Measurements from ENCODE around the gene CHST11. TPM values are rescaled to one million over a fixed set of nuclear protein-coding genes. Genes with fewer than 3 reads are reported as not detected.

CHST11 gene
- total RNA-seq, 1 donor, result 8.2 TPM

DNA sequence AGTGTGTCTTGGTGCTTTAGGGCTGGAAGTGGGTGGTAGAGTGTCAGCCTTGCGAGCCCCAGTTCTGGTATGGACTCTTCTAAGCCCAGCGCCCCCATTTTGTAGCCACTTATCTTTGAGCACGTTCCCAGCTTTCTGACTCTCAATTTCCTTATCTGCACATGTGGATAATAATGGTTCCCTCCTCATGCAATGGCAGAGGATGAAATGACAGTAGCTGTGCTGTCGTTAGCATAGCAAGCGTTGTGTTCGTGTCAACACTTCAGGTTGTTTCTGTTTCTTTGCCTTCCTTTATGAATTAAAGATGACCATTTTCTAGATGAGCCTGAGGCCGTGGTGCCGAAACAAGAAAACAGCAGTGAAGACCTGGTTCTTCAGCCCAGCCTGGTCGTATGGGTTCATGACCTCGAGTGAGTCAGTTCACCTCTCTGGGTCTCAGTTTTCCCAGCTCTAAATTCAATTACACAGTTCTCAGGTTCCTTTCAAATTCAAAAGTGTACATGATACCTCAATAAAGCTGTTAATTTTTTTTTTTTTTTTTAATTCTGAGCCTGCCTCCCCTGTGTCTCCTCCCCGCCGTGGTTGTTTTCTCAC lies 268.3 kb downstream of the CHST11 start:
- TF ChIP-seq, protein P1, sequence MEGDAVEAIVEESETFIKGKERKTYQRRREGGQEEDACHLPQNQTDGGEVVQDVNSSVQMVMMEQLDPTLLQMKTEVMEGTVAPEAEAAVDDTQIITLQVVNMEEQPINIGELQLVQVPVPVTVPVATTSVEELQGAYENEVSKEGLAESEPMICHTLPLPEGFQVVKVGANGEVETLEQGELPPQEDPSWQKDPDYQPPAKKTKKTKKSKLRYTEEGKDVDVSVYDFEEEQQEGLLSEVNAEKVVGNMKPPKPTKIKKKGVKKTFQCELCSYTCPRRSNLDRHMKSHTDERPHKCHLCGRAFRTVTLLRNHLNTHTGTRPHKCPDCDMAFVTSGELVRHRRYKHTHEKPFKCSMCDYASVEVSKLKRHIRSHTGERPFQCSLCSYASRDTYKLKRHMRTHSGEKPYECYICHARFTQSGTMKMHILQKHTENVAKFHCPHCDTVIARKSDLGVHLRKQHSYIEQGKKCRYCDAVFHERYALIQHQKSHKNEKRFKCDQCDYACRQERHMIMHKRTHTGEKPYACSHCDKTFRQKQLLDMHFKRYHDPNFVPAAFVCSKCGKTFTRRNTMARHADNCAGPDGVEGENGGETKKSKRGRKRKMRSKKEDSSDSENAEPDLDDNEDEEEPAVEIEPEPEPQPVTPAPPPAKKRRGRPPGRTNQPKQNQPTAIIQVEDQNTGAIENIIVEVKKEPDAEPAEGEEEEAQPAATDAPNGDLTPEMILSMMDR (IDR thresholded peaks at IDR 0.05; ENCODE audit: insufficient read depth, low read depth, low read length), result no peak
- DNase-seq (ENCODE audit: low read depth), result no peak
- no peak overlapping the region for H3K4me3 ChIP-seq (ENCODE audit: low read depth, low read length)

GRCh38 chr12:104725610-104726009 lies 268.9 kb downstream of the CHST11 start:
- no peak overlapping the region for H3K4me3 ChIP-seq (ENCODE audit: low read depth, low read length)
- TF ChIP-seq, protein P1 (IDR thresholded peaks at IDR 0.05; ENCODE audit: insufficient read depth, low read depth, low read length), result no peak

DNA sequence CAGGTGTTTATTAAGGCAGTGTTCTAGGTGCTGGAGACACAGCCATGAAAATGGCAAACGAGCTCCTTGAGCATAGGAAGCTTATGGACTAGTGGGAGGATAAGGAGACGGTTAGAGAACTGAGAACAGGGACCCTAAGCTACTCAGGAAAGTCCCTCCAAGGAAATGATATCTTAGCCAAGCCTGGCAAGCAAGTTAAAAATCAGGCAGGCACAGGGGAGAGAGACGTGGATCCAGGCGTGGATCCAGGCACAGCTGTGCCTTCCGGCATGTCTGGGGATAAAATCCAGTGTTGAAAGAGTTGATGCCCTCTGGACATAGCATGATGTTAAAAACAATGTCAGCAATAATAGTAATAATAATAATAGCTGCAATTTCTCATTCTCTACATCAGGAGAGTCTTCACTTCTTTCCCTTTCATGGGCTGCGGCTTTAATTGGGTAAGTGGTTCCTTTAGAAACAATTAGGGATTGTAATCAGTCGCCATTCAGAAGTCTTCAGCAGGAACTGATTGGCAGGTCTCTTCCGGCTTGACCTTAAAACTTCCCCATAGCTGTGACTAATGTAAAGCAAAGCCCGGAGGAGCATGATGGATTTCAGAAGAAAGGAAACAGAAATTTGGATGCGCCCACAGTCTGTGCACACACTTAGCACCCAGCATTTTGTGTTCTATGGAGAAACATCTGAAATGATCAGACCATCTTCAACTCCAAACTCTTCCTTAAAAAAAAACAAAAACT lies 271.1 kb downstream of the CHST11 start:
- H3K4me3 ChIP-seq (ENCODE audit: low read depth, low read length), result no peak overlapping the region
- TF ChIP-seq, protein P1 (IDR thresholded peaks at IDR 0.05; ENCODE audit: insufficient read depth, low read depth, low read length), result no peak

More at GRCh38 chr12:104725610-104726009, 268.9 kb downstream of the CHST11 start:
- DNase-seq (ENCODE audit: low read depth), result no peak

GRCh38 chr12:104729091-104729490 lies 272.3 kb downstream of the CHST11 start:
- DNase-seq (ENCODE audit: low read depth), result no peak
- H3K4me3 ChIP-seq (ENCODE audit: low read depth, low read length), result no peak overlapping the region
- TF ChIP-seq, protein P1 (IDR thresholded peaks at IDR 0.05; ENCODE audit: insufficient read depth, low read depth, low read length), result no peak

More for the DNA sequence above, 271.1 kb downstream of the CHST11 start:
- no peak for DNase-seq (ENCODE audit: low read depth)

DNA sequence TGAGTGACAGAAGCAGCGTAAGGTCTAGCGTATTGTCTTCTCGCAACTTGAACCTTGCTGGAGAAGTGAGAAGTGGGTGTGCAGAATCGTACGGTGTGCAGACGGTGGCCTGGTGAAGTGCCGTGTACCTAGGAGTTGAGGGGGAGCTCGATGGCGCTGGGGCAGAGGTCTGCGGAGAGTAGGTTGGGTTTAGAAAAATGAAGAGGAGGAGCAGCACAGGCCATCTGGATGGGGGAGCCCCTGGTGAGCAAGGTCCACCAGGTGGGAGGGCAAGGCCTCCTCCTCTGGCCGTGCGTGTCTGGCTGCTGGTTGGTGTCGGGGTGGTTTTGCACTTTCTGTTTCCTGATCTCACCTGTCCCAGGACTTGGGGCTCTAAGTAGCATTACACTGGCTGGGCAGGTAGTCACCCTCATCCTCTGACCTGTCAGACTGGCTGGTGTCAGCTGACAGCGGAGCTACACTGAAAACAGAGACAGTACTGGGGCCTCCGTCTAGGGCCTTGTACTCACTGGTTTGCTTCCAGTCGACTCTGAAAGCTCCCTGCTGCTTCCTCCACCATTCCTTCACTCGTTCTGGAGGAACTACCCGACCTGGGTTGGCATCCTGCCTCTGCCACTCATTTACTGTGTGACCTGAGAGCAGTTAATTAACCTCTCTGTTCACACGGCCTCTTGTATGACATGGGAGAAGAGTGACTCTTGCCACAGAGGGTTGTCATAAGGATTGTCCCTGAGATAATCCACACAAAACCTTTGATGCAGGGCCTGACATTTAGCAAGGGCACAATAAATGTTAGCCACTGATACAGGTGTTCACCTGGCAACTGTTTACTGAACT lies 273.1 kb downstream of the CHST11 start:
- TF ChIP-seq, protein P1 (IDR thresholded peaks at IDR 0.05; ENCODE audit: insufficient read depth, low read depth, low read length), result no peak
- DNase-seq (ENCODE audit: low read depth), result no peak
- H3K4me3 ChIP-seq (ENCODE audit: low read depth, low read length), result no peak overlapping the region

DNA sequence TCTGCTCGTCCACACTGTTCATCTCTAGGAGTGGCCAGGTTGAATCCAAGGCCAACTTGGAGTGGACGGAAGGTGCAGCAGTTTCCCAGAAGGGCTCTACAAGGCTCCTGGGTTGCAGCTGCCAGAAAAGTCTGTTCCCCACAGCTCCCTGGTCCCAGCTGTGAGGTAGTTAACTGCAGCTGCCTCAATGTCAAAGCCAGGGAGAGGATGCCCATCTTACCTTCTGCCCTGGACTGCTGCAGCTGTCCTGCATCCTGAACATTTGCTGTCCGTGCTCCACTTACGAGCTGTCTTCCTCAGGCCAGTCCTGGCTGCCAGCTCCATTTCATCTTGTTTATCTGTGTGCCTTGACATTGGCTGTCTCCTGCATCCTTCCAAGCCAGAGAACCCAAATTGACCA lies 274.0 kb downstream of the CHST11 start:
- TF ChIP-seq, protein P1 (IDR thresholded peaks at IDR 0.05; ENCODE audit: insufficient read depth, low read depth, low read length), result no peak
- no peak for DNase-seq (ENCODE audit: low read depth)
- no peak overlapping the region for H3K4me3 ChIP-seq (ENCODE audit: low read depth, low read length)

Measured in fibroblast of villous mesenchyme (primary cell).